ENCODE data around the gene KCNQ2. TPM values are rescaled to one million over a fixed set of nuclear protein-coding genes. Genes with fewer than 3 reads are reported as not detected.
A peak's percentile ranks its signal among the peaks of the same experiment; 100 is the strongest.

KCNQ2 gene
- total RNA-seq = 10 to 100 TPM; 30.7 to 66.5 TPM
- polyA plus RNA-seq (ENCODE audit: insufficient read length in 2 of 2) = 100 to 1,000 TPM; 140 to 155 TPM
- long read RNA-seq, donor 1, transcript KCNQ2-201 (8 exons, 1,426 nt) = major isoform, 40 of 41 reads
- long read RNA-seq, donor 1, partial matches to known transcripts = 0 of 41 reads
- long read RNA-seq, donor 1, other reads (novel, unspliced or antisense) = 0 of 41 reads
- long read RNA-seq, donor 2, transcript KCNQ2-201 (8 exons, 1,426 nt) = major isoform, 26 of 633 reads
- long read RNA-seq, donor 2, partial matches to known transcripts = 599 of 633 reads
- long read RNA-seq, donor 2, other reads (novel, unspliced or antisense) = 8 of 633 reads
- long read RNA-seq, donor 3, transcript KCNQ2-201 (8 exons, 1,426 nt) = major isoform, 22 of 24 reads
- long read RNA-seq, donor 3, partial matches to known transcripts = 0 of 24 reads
- long read RNA-seq, donor 3, other reads (novel, unspliced or antisense) = 0 of 24 reads
- long read RNA-seq, donor 4, transcript KCNQ2-201 (8 exons, 1,426 nt) = major isoform, 10 of 10 reads
- long read RNA-seq, donor 4, partial matches to known transcripts = 0 of 10 reads
- long read RNA-seq, donor 4, other reads (novel, unspliced or antisense) = 0 of 10 reads

- H3K36me3 ChIP-seq (ENCODE audit: control insufficient read depth, insufficient read depth, low read length) = peaks cover 24% of the 10 kb centered on the region
- peak in 2 of 6 donors; percentile 85 to 88 for DNase-seq (ENCODE audit: low read depth in 4 of 6, low spot score in 6 of 6)
- H3K27me3 ChIP-seq (ENCODE audit: control insufficient read depth, insufficient read depth, low read length) = peaks cover 25% of the 10 kb centered on the region
- peak within 1 kb of the TSS; percentile 40 for H3K4me3 ChIP-seq (ENCODE audit: low read depth, low read length)
- peaks cover 70% of the 10 kb centered on the region for H3K4me1 ChIP-seq (ENCODE audit: control insufficient read depth, insufficient read depth, low read length)
- under 1% methylated on average over 84 of the region's 111 CpGs for WGBS (ENCODE audit: insufficient coverage)
- no peaks in the 10 kb centered on the region for H3K9me3 ChIP-seq (ENCODE audit: control insufficient read depth, insufficient read depth, low read length)
- H3K27ac ChIP-seq (ENCODE audit: low read depth, low read length) = no peak within 1 kb of the TSS
Measured at GRCh38 chr20:63471981-63472831, at the start of gene KCNQ2. Gene KCNQ2 (minus strand): TSS chr20:63472655. CDS start chr20:63472463, 192 bp downstream.

GRCh38 chr20:63521602-63522001 is 49.1 kb upstream of the KCNQ2 start:
- Histone ChIP-seq H3K4me3 (ENCODE audit: low read depth, low read length) (peak overlapping the region; percentile 63), H3K27me3 (ENCODE audit: control insufficient read depth, insufficient read depth, low read length) (no peaks in the 10 kb centered on the region), H3K4me1 (ENCODE audit: control insufficient read depth, insufficient read depth, low read length) (peaks cover 44% of the 10 kb centered on the region), H3K36me3 (ENCODE audit: control insufficient read depth, insufficient read depth, low read length) (peaks cover 48% of the 10 kb centered on the region), H3K9me3 (ENCODE audit: control insufficient read depth, insufficient read depth, low read length) (no peaks in the 10 kb centered on the region), H3K27ac (ENCODE audit: low read depth, low read length) (peak overlapping the region; percentile 73)
- 8% methylated on average over 17 of the region's 23 CpGs for WGBS (ENCODE audit: insufficient coverage)
- DNase-seq (ENCODE audit: low read depth in 4 of 6, low spot score in 6 of 6) = no peak

GRCh38 chr20:63520934-63521601 is 48.6 kb upstream of the KCNQ2 start:
- under 1% methylated on average over 68 of the region's 68 CpGs for WGBS (ENCODE audit: insufficient coverage)
- H3K4me1 ChIP-seq (ENCODE audit: control insufficient read depth, insufficient read depth, low read length) = peaks cover 44% of the 10 kb centered on the region
- H3K9me3 ChIP-seq (ENCODE audit: control insufficient read depth, insufficient read depth, low read length) = no peaks in the 10 kb centered on the region
- H3K27me3 ChIP-seq (ENCODE audit: control insufficient read depth, insufficient read depth, low read length) = no peaks in the 10 kb centered on the region
- peak in 3 of 6 donors; percentile 55 to 88 (median 79) for DNase-seq (ENCODE audit: low read depth in 4 of 6, low spot score in 6 of 6)
- H3K36me3 ChIP-seq (ENCODE audit: control insufficient read depth, insufficient read depth, low read length) = peaks cover 48% of the 10 kb centered on the region
- peak overlapping the region; percentile 63 for H3K4me3 ChIP-seq (ENCODE audit: low read depth, low read length)
- H3K27ac ChIP-seq (ENCODE audit: low read depth, low read length) = peak overlapping the region; percentile 73

- peaks cover 48% of the 10 kb centered on the region for H3K36me3 ChIP-seq (ENCODE audit: control insufficient read depth, insufficient read depth, low read length)
- H3K9me3 ChIP-seq (ENCODE audit: control insufficient read depth, insufficient read depth, low read length) = no peaks in the 10 kb centered on the region
- no peaks in the 10 kb centered on the region for H3K27me3 ChIP-seq (ENCODE audit: control insufficient read depth, insufficient read depth, low read length)
- peak within 1 kb of the TSS; percentile 63 for H3K4me3 ChIP-seq (ENCODE audit: low read depth, low read length)
- H3K4me1 ChIP-seq (ENCODE audit: control insufficient read depth, insufficient read depth, low read length) = peaks cover 44% of the 10 kb centered on the region
- WGBS (ENCODE audit: insufficient coverage) = under 1% methylated on average over 64 of the region's 64 CpGs
- peak within 1 kb of the TSS; percentile 73 for H3K27ac ChIP-seq (ENCODE audit: low read depth, low read length)
- DNase-seq (ENCODE audit: low read depth in 4 of 6, low spot score in 6 of 6) = peak in 5 of 6 donors; percentile 68 to 96 (median 81)
Measured at GRCh38 chr20:63520504-63520933, 48.1 kb upstream of the KCNQ2 start, which contains the start of gene PPDPF. Gene PPDPF (plus strand): TSS chr20:63520765. CDS start chr20:63521309, 544 bp downstream.

GRCh38 chr20:63519668-63520503 is 47.4 kb upstream of the KCNQ2 start:
- Histone ChIP-seq H3K27me3 (ENCODE audit: control insufficient read depth, insufficient read depth, low read length) (no peaks in the 10 kb centered on the region), H3K9me3 (ENCODE audit: control insufficient read depth, insufficient read depth, low read length) (no peaks in the 10 kb centered on the region), H3K4me1 (ENCODE audit: control insufficient read depth, insufficient read depth, low read length) (peaks cover 44% of the 10 kb centered on the region), H3K4me3 (ENCODE audit: low read depth, low read length) (peak overlapping the region; percentile 63), H3K36me3 (ENCODE audit: control insufficient read depth, insufficient read depth, low read length) (peaks cover 48% of the 10 kb centered on the region), H3K27ac (ENCODE audit: low read depth, low read length) (peak overlapping the region; percentile 69)
- peak in 1 of 6 donors; percentile 69 for DNase-seq (ENCODE audit: low read depth in 4 of 6, low spot score in 6 of 6)
- WGBS (ENCODE audit: insufficient coverage) = 2% methylated on average over 72 of the region's 72 CpGs

- peaks cover 45% of the 10 kb centered on the region for H3K36me3 ChIP-seq (ENCODE audit: control insufficient read depth, insufficient read depth, low read length)
- no peaks in the 10 kb centered on the region for H3K9me3 ChIP-seq (ENCODE audit: control insufficient read depth, insufficient read depth, low read length)
- H3K27me3 ChIP-seq (ENCODE audit: control insufficient read depth, insufficient read depth, low read length) = no peaks in the 10 kb centered on the region
- H3K4me1 ChIP-seq (ENCODE audit: control insufficient read depth, insufficient read depth, low read length) = peaks cover 44% of the 10 kb centered on the region
- peak overlapping the region; percentile 69 for H3K27ac ChIP-seq (ENCODE audit: low read depth, low read length)
- H3K4me3 ChIP-seq (ENCODE audit: low read depth, low read length) = peak overlapping the region; percentile 63
- no peak for DNase-seq (ENCODE audit: low read depth in 4 of 6, low spot score in 6 of 6)
- 70% methylated on average over 31 of the region's 32 CpGs for WGBS (ENCODE audit: insufficient coverage)
Measured at GRCh38 chr20:63518946-63519667, 46.7 kb upstream of the KCNQ2 start.

- no peaks in the 10 kb centered on the region for H3K9me3 ChIP-seq (ENCODE audit: control insufficient read depth, insufficient read depth, low read length)
- DNase-seq (ENCODE audit: low read depth in 4 of 6, low spot score in 6 of 6) = peak in 1 of 6 donors; percentile 33
- H3K27me3 ChIP-seq (ENCODE audit: control insufficient read depth, insufficient read depth, low read length) = no peaks in the 10 kb centered on the region
- H3K4me3 ChIP-seq (ENCODE audit: low read depth, low read length) = no peak overlapping the region
- peaks cover 43% of the 10 kb centered on the region for H3K4me1 ChIP-seq (ENCODE audit: control insufficient read depth, insufficient read depth, low read length)
- WGBS (ENCODE audit: insufficient coverage) = 69% methylated on average over 18 of the region's 20 CpGs
- peaks cover 39% of the 10 kb centered on the region for H3K36me3 ChIP-seq (ENCODE audit: control insufficient read depth, insufficient read depth, low read length)
- no peak overlapping the region for H3K27ac ChIP-seq (ENCODE audit: low read depth, low read length)
Measured at GRCh38 chr20:63518351-63518861, 46.0 kb upstream of the KCNQ2 start.

All from spinal cord (tissue), 10 donors.